ENCODE results near the gene UCKL1.
"Not testable (repeated sequence)": the region's sequence is repeated elsewhere in the genome, so short reads cannot be mapped to it uniquely, and the experiment has no call there.

UCKL1 gene

DNA sequence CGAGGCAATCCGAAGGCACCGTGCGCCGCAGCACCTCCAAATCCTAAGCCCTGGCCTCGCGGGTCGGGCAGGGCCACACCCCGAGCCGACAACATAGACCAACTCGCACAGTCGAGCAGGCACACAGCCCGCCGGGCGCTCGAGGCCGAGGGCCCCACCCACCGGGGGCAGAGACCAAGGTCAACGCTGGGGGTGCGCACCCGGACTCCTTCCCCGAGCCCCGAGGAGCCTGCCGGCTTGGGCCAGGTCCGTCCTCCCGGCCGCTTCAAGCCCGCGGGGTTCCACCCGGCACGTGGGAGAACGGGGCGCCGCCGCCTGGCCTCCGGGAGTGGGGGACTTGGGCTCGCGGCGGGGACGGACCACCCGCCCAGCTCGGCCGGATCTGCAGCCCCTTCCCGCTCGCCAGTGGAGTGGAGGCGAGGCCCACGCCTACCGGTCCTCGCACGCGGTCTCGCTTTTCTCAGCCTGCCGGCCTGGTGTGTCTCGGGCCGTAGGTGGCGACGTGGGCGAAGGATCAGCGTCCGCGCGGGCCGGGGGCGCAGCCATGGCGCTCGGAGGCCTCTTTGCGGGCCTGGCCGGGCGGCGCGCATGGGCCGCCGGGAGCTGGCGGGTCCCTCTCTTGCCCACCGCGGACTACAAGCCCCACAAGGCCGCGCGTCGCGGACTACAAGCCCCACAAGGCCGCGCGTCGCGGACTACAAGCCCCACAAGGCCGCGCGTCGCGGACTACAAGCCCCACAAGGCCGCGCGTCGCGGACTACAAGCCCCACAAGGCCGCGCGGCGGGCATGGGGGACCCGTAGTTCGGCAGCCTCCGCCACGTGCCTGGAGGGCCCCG lies at the start of gene UCKL1:
TSS of gene UCKL1 (minus strand) at position 590 of the 837 bp plus-strand sequence. CDS start at position 546, 44 bp downstream.
- peak; percentile 88 for DNase-seq

DNA sequence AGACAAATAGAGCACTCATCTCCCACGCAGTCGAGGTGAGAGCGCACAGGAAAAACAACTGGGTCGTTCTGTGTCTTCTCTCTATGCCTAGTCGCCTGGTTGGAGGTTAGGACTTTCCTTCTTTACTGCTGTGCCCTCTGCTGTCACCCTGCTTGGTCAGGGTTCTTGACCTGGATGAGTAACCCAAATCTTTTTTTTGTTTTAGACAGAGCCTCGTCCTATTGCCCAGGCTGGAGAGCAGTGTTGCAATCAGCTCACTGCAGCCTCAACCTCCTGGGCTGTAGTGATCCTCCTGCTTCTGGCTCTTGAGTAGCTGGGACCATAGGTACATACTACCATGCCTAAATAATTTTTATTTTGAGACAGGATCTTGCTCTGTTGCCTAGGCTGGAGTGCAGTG lies 49.2 kb upstream of the UCKL1 start:
- no peak for DNase-seq

DNA sequence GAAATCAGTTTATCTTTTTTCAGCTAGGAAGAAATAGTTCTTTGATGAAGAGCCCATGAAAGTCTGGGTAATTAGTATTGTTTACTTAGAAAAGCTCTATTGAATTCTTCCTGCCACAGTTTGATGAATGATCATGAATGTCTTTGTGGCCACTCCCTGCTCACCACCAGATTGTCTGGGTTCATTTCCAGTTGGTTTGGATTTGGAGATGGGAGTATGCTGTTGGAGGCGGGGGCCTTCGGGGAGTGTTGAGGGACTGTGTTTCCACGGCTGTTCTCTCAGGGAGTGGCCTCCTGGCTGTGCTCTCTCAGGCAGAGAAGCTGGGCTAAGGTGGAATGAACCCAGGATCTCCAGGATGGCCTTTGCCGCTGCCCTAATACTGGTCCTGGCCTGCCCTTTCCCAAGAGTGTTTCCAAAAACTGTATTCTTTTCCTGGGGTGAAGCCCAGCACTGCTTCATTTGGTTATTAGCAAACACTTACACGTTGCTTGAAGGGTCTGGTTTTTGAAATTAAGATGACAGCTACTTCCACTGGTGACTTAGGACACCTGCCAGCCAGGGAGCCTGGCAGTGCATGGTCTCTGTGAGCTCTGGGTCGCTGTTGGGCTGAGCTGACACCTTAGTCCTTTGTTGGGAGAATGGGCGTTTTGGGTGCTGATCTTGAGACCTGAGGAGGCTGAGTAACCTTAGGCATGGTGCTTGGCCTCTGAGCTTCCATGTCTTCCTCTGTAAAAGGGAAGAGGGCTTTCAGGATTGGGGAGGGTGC lies 47.9 kb upstream of the UCKL1 start:
- no peak for DNase-seq

DNA sequence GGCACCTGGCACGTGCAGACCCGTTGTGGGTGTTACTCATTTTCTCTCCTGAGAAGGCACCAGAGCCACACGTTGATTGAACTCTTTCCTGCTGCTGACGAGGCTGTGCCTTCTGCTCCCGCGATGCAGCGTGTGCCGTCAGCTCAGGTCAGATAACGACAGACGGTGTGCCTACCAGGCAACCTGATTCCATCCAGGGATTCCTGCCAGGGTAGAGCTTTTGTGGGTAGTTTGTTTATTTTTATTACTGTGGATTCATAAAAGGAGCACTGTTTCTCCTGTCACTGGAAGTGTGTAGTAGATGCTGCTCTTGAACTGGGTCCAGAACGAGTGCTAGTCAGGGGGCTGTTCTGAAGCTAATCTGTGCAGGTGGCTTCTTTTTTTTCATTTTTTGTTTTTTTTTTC lies 45.4 kb upstream of the UCKL1 start:
- DNase-seq = no peak

DNA sequence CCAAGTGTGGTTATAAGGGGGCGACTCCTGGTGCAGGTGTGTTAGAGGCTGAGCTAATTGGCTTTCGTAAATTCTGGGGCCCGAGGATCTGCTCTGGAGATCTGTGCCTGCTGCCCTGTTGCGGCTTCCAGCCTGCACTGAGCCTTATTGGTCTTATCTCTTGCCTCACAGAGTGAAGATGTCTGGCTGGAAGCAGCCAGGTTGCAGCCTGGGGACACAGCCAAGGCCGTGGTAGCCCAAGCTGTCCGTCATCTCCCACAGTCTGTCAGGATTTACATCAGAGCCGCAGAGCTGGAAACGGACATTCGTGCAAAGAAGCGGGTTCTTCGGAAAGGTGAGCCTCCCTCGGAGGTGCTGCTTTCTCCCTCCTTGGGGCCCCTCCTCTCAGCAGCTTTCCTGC lies 44.7 kb upstream of the UCKL1 start:
- DNase-seq = no peak

DNA sequence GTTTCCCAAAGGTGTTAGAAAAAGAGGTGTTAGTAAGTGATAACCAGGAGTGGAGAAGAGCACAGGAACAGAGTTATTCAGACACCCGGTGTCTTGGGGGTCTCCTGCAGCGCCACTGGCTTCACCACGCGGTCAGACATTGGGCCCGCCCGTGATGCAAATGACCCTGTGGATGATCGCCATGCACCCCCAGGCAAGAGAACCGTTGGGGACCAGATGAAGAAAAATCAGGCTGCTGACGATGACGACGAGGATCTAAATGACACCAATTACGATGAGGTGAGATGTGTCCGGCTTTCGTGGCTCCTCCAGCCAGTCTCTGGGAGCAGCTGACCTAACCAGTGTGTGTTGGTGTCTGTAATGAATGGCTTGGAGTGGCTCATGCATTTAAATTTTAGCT lies 26.7 kb upstream of the UCKL1 start:
- no peak for DNase-seq

DNA sequence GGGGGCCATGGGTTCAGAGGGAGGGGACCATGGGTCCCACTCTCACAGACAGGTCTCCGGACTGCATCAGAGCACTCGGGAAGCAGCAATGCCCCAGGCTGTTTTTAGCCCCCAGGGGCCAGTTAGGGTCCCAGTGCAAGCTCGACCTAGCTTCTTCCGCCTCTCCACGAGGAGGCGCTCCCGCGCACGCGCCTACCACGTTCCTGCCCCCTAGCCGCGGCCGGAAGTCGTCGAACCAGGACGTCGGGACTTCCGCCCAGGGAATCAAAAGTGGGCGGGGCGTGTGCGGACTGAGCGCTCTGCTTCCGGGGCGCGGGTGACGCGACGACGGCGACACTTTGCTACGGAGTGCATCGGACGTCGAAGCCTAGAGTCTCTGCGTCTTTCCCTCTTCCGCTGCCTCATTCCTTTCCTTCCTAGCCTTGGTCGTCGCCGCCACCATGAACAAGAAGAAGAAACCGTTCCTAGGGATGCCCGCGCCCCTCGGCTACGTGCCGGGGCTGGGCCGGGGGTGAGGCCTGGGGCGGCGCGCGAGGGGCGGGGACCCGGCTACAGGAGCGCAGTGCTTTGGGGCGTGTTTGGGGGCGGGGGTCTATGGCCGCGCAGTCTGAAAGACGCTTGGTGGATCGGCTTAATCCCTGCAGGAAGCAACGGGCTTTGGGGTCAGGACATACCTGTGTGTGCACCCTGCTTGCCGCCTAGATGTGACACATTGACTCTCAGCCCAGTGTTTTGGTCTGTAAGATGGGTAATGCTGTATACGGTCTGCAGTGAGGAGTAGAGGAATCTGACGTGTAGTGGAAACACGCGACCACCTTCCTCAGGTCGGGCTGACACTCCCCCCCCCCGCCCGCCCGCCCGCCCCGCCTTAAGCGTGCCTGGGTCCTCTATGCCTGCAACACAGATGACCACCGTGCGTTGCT lies 24.9 kb upstream of the UCKL1 start, which contains the start of gene PRPF6:
TSS of gene PRPF6 (plus strand) at position 327 of the 923 bp plus-strand sequence. CDS start at position 441, 114 bp downstream.
- peak; percentile 95 for DNase-seq

DNA sequence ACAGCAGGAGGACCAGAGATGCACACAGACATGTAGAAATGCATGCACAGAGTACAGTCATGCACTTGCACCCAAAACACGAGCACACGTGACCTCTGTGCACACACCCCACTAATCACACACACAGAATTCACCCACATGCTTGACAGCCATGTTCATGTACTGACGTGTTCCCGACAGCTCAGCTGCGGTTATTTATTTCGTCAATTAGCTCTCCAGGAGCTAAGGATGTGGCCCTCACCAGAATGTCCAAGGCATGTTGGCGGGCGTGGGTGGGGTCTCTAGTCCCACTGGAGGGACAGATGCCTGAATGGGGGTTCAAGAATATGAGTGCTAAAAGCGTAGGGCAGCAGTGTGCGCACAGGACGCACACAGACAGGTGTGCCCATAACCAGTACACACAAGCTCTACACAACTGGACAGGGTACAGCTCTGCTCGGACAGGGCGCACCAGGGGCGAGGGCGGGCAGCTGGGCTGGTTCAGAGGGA lies 24.1 kb upstream of the UCKL1 start:
- DNase-seq = no peak

DNA sequence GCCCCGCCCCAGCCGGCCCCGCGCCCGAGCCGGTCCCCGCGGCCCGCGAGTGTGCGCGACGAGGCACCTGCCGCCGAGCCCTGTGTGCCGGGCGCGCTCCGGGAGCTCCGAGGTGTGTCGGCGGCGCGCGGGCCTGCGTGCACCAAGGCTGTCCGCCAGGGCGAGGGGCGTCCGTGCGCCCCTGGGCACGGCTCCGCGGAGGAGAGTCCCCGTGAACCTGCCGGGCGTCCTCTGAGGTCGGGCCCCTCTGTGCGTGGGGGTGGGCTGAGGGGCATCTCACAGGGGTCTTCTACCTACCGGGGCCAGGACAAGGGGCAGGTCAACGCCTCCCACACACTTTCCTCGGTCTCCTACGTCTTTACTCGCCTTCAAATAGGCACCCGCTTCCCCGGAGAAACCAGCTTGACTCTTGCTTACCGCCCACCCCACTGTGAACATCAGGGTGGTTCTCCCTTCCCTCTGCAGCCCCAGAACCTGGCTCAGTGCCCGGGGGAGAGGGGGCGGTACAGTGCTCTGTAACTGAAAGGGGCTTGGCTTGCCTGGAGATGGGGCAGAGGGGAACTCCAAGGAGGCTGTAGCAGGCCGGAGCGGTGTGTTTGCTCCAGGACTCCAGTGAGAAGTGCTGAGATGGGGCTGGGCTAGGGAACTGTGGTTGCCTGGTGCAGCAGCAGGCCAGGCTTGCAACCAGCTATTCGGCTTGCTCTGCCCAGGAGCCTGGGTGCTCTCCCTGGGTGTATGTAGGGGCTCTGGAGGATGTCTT lies 23.5 kb upstream of the UCKL1 start, which contains the start of gene SAMD10:
TSS of gene SAMD10 (minus strand) at position 86 of the 760 bp plus-strand sequence. CDS start 175 bp downstream, outside the sequence.
- DNase-seq = peak; percentile 31

DNA sequence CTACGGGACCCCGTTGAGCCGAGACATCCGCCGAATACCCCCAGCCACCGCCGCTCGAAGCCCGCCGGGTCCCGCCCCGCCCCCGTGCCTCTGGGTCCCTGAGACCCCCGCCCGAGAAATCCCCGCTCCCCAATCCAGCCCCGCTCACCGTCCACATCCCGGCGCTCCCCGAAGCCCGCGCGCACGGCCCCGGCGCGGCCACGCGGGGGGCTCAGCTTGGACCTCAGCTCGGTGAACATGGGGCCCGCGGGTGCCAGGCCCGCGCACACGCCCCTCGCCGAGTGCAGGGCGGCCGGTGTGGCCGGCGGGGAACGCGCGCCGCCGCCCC lies 23.0 kb upstream of the UCKL1 start:
- no peak for DNase-seq

DNA sequence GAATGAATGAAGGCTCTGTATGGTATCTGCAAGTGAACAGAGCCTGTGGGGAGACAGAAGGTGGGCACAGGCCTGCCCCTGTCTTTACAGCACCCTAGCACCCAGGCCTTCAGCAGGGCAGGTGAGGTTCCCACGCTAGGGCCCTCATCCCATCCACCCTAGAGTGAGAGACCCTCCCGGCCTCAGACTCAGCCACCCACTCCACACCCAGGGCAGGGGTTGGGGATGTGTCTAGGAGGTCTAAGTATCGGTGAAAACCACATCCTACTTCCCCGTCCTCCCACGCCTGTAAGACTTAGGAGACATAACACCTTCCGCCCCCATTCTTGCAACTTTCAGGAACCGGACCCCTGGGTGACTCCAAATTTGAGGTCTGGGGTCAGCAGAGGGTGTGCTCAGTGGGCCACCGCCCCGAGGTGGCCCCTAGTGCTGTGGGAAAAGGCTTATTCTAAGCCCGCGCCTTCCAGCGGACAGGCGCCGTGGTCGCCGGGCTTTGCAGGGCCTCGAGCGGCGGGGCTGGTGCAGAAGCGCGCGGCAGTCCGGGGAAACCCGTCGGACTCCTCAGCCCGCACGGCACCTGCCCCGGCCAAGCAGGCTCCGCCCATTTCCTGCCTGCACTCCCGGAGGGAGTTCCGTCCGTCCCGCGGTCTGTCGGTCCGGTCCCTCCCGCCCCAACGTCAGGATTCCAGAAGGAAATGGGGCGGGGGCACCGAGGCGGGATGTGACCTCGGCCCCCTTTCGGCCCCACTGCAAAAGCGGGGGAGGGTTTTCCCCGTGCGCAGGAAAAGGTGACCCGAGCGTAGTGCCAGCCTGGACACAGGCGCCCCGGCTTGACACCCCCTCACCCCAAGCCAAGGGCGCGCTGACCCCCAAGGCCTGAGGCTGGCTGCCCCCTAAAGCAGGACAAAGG lies 22.4 kb upstream of the UCKL1 start:
- peak; percentile 86 for DNase-seq

DNA sequence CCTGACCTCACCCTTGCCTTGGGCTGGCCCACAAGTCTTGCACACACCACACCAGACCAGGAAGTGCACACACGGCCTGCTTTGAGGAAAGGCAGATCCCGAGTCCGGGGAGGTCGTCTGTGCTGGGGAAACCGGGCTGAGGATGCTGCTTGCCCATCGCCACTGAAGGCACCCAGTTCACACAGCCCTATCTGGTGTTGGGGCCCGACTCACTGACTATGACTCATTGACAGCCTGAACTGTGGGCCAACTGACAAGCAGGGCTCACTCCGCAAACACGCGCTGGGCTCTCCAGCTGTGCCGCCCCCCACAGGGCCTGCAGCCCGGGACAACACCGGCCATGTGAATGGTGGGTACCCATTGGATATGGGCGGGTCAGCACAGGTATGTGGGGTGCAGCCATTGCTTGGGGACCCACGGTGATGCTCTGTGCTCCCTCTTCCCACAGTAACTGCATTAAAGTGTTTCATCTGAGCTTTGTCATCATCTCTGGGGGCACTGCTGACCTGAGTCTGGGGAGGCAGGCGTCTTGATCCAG lies 21.6 kb upstream of the UCKL1 start:
- no peak for DNase-seq

DNA sequence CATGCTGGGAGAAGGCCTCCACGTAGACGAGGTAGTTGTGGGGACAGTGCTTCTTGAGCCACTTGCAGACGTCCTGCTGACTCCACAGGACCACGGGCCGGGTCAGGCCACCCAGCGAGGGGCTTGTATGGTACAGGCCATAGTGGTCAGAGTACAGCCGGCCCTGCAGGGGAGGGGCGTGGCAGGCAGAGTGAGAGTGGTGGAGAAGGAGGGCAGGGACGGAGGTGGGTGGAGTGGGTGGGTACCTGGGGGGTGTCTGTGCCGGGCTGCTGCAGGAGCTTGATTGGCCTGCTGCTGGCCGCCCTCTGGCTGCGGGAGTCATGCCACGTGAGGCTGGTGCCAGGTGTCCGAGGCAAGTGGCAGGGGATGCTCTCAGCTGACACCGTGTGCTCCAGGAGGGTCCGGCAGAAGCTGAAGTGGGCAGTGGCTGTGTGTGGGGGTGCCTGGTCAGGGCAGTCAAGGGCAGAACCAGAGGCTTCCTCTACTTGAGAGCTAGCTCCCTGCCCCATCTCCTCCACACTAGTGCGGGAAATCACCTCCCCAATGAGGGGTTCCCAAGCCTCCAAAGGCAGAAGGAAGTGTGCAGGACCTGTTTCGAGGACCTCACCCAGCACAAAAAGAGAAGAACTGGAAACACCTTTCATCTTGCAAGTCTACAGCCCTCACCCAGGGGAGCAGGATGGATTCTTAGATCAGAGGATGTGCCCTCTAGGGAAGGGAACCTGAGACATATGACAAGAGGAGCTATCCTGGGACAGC lies 20.9 kb upstream of the UCKL1 start:
- no peak for DNase-seq

DNA sequence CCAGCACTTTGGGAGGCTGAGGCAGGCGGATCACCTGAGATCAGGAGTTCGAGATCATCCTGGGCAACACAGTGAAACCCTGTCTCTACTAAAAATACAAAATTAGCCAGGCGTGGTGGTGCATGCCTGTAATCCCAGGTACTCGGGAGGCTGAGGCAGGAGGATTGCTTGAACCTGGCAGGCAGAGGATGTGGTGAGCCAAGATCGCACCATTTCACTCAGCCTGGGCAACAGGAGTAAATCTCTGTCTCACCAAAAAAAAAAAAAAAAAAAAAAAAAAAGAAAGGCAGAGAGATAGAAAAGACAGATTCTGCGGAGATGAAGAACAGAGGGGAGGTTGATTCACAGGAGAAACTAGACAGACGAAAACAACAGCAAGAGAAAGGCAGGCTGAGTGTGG lies 20.3 kb upstream of the UCKL1 start:
- not testable (repeated sequence) for DNase-seq

DNA sequence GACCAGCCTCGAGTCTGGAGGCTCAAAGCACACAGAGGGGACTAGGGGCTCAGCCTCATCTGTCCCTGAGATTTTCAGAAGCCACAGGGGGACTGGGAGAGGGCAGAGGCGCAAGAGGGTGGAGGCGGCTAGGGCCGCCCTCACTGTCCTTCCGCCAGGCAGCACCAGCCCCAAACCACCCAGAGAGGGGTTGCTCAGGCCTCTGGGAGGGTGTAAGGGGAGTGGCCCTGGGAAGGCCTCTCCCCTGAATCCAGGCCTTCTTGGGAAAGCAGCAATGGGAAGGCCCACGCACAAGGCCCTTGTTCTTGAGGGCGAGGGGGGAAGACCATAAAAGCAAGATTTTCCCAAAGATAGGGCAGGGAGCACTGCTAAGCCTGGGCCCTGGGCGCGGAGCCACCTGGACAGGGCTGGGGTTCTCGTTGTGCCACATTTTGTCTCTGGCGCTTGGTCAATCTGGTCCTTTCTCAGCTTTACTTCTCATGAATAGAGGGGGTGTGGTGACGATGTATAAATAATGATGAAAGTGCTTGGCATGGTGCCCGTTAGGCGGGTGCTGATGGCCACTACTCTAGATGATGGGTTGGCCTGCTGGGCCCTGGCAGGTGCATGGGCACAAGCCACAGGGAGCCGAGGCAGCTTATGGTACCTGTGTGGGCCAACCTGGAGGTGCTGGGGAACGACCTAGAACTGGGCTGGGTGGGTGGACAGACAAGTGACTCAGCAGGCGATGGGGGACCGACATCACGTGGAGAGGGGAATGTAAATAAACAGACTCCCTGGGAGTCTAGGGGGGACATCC lies 18.4 kb upstream of the UCKL1 start:
- peak; percentile 93 for DNase-seq

DNA sequence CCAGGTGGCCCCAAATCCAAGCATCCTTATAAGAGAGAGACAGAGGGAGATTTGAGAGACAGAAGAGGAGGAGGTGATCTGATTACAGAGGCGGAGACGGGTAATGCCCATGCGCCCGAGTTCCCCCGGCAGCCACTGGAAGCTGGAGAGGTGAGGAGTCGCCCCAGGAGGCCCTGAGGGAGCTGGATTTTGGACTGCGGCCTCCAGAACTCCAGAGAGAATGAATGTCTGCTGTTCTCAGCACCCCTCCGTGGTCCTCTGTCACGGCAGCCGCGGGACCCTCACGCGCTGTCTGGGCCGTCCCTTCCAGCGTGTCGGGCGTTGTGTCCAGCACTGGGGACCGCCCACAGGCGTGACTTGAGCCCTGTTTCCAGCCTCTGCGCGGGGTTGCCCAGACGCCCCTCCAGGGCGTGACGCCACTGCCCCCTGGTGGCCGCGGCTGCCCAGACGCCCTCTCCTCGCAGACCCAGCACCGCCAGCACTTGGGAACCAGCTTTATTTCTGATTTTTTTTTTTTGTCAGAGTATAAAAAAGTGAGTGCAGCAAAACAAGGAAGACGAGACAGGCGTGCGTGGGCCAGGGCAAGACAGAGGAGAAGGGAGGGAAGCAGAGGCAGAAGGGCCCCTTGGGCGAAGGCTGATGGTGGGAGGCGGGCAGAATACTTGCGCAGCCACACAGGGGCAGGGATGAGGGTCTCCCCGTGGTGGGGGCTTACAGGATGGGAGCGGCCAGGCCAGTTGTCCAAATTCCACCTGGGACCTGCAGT lies 17.6 kb upstream of the UCKL1 start:
- peak; percentile 71 for DNase-seq

DNA sequence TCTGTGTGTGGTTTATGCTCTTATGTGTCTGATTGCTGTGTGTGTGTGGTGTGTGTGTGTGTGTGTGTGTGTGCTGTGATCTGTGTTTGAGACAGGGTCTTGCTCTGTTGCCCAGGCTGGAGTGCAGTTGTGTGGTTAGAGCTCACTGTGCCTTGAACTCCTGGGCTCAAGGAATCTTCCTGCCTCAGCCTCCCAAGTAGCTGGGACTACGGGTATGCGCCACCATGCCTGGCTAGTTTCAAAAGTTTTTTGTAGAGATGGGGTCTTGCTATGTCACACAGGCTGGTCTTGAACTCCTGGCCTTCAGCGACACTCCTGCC lies 16.9 kb upstream of the UCKL1 start:
- no peak for DNase-seq

Data from NCI-H510A (cell line).